ENCODE measurements around the gene INPP5B. TPM values are rescaled to one million over a fixed set of nuclear protein-coding genes. Genes with fewer than 3 reads are reported as not detected.

Gene INPP5B
- total RNA-seq, 1 donor from 2014 or later = 27.2 TPM

- Mint-ChIP-seq H3K36me3 (ENCODE audit: low read depth) (peaks cover 26% of the 10 kb centered on the region), H3K4me3 (no peak overlapping the region), H3K4me1 (ENCODE audit: low read depth) (peaks cover 34% of the 10 kb centered on the region), H3K9me3 (no peaks in the 10 kb centered on the region), H3K27me3 (ENCODE audit: insufficient read depth) (no peaks in the 10 kb centered on the region), H3K27ac (no peak overlapping the region)
- intact Hi-C loops (cut with micrococcal nuclease) = no loop called here
- DNase-seq (ENCODE audit: low spot score) = no peak
Observed at GRCh38 chr1:37851262-37851661, 95.6 kb downstream of the INPP5B start.

GRCh38 chr1:37850352-37850955 is 96.4 kb downstream of the INPP5B start:
- H3K4me3 Mint-ChIP-seq = no peak overlapping the region
- no peak overlapping the region for H3K27ac Mint-ChIP-seq
- intact Hi-C loops (cut with micrococcal nuclease) = no loop called here
- DNase-seq (ENCODE audit: low spot score) = no peak
- no peaks in the 10 kb centered on the region for H3K9me3 Mint-ChIP-seq
- peaks cover 30% of the 10 kb centered on the region for H3K36me3 Mint-ChIP-seq (ENCODE audit: low read depth)
- H3K27me3 Mint-ChIP-seq (ENCODE audit: insufficient read depth) = no peaks in the 10 kb centered on the region
- H3K4me1 Mint-ChIP-seq (ENCODE audit: low read depth) = peaks cover 35% of the 10 kb centered on the region

- no peak overlapping the region for H3K27ac Mint-ChIP-seq
- H3K4me3 Mint-ChIP-seq = no peak overlapping the region
- no peaks in the 10 kb centered on the region for H3K27me3 Mint-ChIP-seq (ENCODE audit: insufficient read depth)
- intact Hi-C loops (cut with micrococcal nuclease) = no loop called here
- peaks cover 36% of the 10 kb centered on the region for H3K4me1 Mint-ChIP-seq (ENCODE audit: low read depth)
- peaks cover 32% of the 10 kb centered on the region for H3K36me3 Mint-ChIP-seq (ENCODE audit: low read depth)
- DNase-seq (ENCODE audit: low spot score) = no peak
- H3K9me3 Mint-ChIP-seq = no peaks in the 10 kb centered on the region
Observed at GRCh38 chr1:37849480-37849879, 97.4 kb downstream of the INPP5B start.

- peaks cover 23% of the 10 kb centered on the region for H3K36me3 Mint-ChIP-seq (ENCODE audit: low read depth)
- no peak for DNase-seq (ENCODE audit: low spot score)
- H3K27ac Mint-ChIP-seq = peak overlapping the region; percentile 74
- peak overlapping the region; percentile 50 for H3K4me3 Mint-ChIP-seq
- H3K9me3 Mint-ChIP-seq = no peaks in the 10 kb centered on the region
- H3K27me3 Mint-ChIP-seq (ENCODE audit: insufficient read depth) = no peaks in the 10 kb centered on the region
- peaks cover 30% of the 10 kb centered on the region for H3K4me1 Mint-ChIP-seq (ENCODE audit: low read depth)
- intact Hi-C loops (cut with micrococcal nuclease) = no loop called here
Observed at GRCh38 chr1:37846647-37847339, 100.1 kb downstream of the INPP5B start.

- no peaks in the 10 kb centered on the region for H3K27me3 Mint-ChIP-seq (ENCODE audit: insufficient read depth)
- H3K27ac Mint-ChIP-seq = no peak overlapping the region
- no peak for DNase-seq (ENCODE audit: low spot score)
- H3K9me3 Mint-ChIP-seq = no peaks in the 10 kb centered on the region
- intact Hi-C loops (cut with micrococcal nuclease) = no loop called here
- H3K4me3 Mint-ChIP-seq = no peak overlapping the region
- peaks cover 30% of the 10 kb centered on the region for H3K4me1 Mint-ChIP-seq (ENCODE audit: low read depth)
- H3K36me3 Mint-ChIP-seq (ENCODE audit: low read depth) = peaks cover 23% of the 10 kb centered on the region
Observed at GRCh38 chr1:37845786-37846185, 101.1 kb downstream of the INPP5B start.

GRCh38 chr1:37845049-37845646 is 101.7 kb downstream of the INPP5B start:
- Mint-ChIP-seq H3K27ac (peak overlapping the region; percentile 16), H3K9me3 (no peaks in the 10 kb centered on the region), H3K27me3 (ENCODE audit: insufficient read depth) (no peaks in the 10 kb centered on the region), H3K4me1 (ENCODE audit: low read depth) (peaks cover 30% of the 10 kb centered on the region), H3K4me3 (no peak overlapping the region), H3K36me3 (ENCODE audit: low read depth) (peaks cover 26% of the 10 kb centered on the region)
- intact Hi-C loops (cut with micrococcal nuclease) = no loop called here
- no peak for DNase-seq (ENCODE audit: low spot score)

GRCh38 chr1:37844536-37844935 is 102.3 kb downstream of the INPP5B start:
- Mint-ChIP-seq H3K4me1 (ENCODE audit: low read depth) (peaks cover 30% of the 10 kb centered on the region), H3K27me3 (ENCODE audit: insufficient read depth) (no peaks in the 10 kb centered on the region), H3K36me3 (ENCODE audit: low read depth) (peaks cover 26% of the 10 kb centered on the region), H3K27ac (no peak overlapping the region), H3K4me3 (no peak overlapping the region), H3K9me3 (no peaks in the 10 kb centered on the region)
- intact Hi-C loops (cut with micrococcal nuclease) = no loop called here
- DNase-seq (ENCODE audit: low spot score) = no peak

- no peaks in the 10 kb centered on the region for H3K9me3 Mint-ChIP-seq
- peaks cover 22% of the 10 kb centered on the region for H3K4me1 Mint-ChIP-seq (ENCODE audit: low read depth)
- H3K27me3 Mint-ChIP-seq (ENCODE audit: insufficient read depth) = no peaks in the 10 kb centered on the region
- DNase-seq (ENCODE audit: low spot score) = no peak
- peaks cover 17% of the 10 kb centered on the region for H3K36me3 Mint-ChIP-seq (ENCODE audit: low read depth)
- intact Hi-C loops (cut with micrococcal nuclease) = no loop called here
- H3K4me3 Mint-ChIP-seq = no peak overlapping the region
- no peak overlapping the region for H3K27ac Mint-ChIP-seq
Observed at GRCh38 chr1:37841652-37842051, 105.2 kb downstream of the INPP5B start.

GRCh38 chr1:37840711-37841110 is 106.1 kb downstream of the INPP5B start:
- intact Hi-C loops (cut with micrococcal nuclease) = no loop called here
- Mint-ChIP-seq H3K9me3 (no peaks in the 10 kb centered on the region), H3K27ac (no peak overlapping the region), H3K4me1 (ENCODE audit: low read depth) (peaks cover 17% of the 10 kb centered on the region), H3K36me3 (ENCODE audit: low read depth) (peaks cover 19% of the 10 kb centered on the region), H3K27me3 (ENCODE audit: insufficient read depth) (no peaks in the 10 kb centered on the region), H3K4me3 (no peak overlapping the region)
- no peak for DNase-seq (ENCODE audit: low spot score)

GRCh38 chr1:37839676-37840075 is 107.2 kb downstream of the INPP5B start:
- no peak for DNase-seq (ENCODE audit: low spot score)

GRCh38 chr1:37836788-37837187 is 110.1 kb downstream of the INPP5B start:
- Mint-ChIP-seq H3K36me3 (ENCODE audit: low read depth) (peaks cover 33% of the 10 kb centered on the region), H3K9me3 (no peaks in the 10 kb centered on the region), H3K4me1 (ENCODE audit: low read depth) (no peaks in the 10 kb centered on the region), H3K27me3 (ENCODE audit: insufficient read depth) (no peaks in the 10 kb centered on the region), H3K4me3 (no peak overlapping the region), H3K27ac (no peak overlapping the region)
- intact Hi-C loops (cut with micrococcal nuclease) = no loop called here
- no peak for DNase-seq (ENCODE audit: low spot score)

More at GRCh38 chr1:37839676-37840075, 107.2 kb downstream of the INPP5B start:
- Mint-ChIP-seq H3K4me1 (ENCODE audit: low read depth) (peaks cover 10% of the 10 kb centered on the region), H3K9me3 (no peaks in the 10 kb centered on the region), H3K27me3 (ENCODE audit: insufficient read depth) (no peaks in the 10 kb centered on the region), H3K4me3 (no peak overlapping the region), H3K27ac (no peak overlapping the region), H3K36me3 (ENCODE audit: low read depth) (peaks cover 21% of the 10 kb centered on the region)
- intact Hi-C loops (cut with micrococcal nuclease) = no loop called here

GRCh38 chr1:37831809-37832208 is 115.0 kb downstream of the INPP5B start:
- H3K4me1 Mint-ChIP-seq (ENCODE audit: low read depth) = no peaks in the 10 kb centered on the region
- H3K4me3 Mint-ChIP-seq = no peak overlapping the region
- peaks cover 48% of the 10 kb centered on the region for H3K36me3 Mint-ChIP-seq (ENCODE audit: low read depth)
- no peak overlapping the region for H3K27ac Mint-ChIP-seq
- intact Hi-C loops (cut with micrococcal nuclease) = no loop called here
- H3K9me3 Mint-ChIP-seq = no peaks in the 10 kb centered on the region
- no peak for DNase-seq (ENCODE audit: low spot score)
- no peaks in the 10 kb centered on the region for H3K27me3 Mint-ChIP-seq (ENCODE audit: insufficient read depth)

GRCh38 chr1:37831109-37831508 is 115.7 kb downstream of the INPP5B start:
- Mint-ChIP-seq H3K4me1 (ENCODE audit: low read depth) (no peaks in the 10 kb centered on the region), H3K27me3 (ENCODE audit: insufficient read depth) (no peaks in the 10 kb centered on the region), H3K27ac (no peak overlapping the region), H3K36me3 (ENCODE audit: low read depth) (peaks cover 48% of the 10 kb centered on the region), H3K9me3 (no peaks in the 10 kb centered on the region), H3K4me3 (no peak overlapping the region)
- DNase-seq (ENCODE audit: low spot score) = no peak
- intact Hi-C loops (cut with micrococcal nuclease) = no loop called here
